Endothelial cell of umbilical vein (primary cell): Measurements from ENCODE around the gene PDGFRB. TPM values are rescaled to one million over a fixed set of nuclear protein-coding genes. Genes with fewer than 3 reads are reported as not detected.

ENCODE experiments used
- BruUV-seq: library from RNA; stranded (reverse); fragments of 400-500 nt; replicated peaks from 2 replicates; lab custom pipeline; 2021; lab: Mats Ljungman, UMichigan
- CTCF ChIA-PET: fragments of 300-600, 350-600 bp; sonication (Branson Sonifier 250); formaldehyde crosslinking; loops from one replicate; lab custom pipeline; 2021; ENCODE audit warnings: antibody characterized with exemption, inconsistent platforms; lab: Charles Lee
- POLR2A ChIA-PET: fragments of 300-600, 350-600 bp; sonication (Branson Sonifier 250); formaldehyde crosslinking; loops from one replicate; lab custom pipeline; 2021; ENCODE audit warnings: antibody characterized with exemption, inconsistent platforms; lab: Charles Lee
- DNase-seq: peaks from one replicate; pipeline ENCODE4 v3.0.0-alpha.2; 2011; ENCODE audit warnings: low read depth, low spot score
- FAIRE-seq: peaks from 2 replicates; lab custom pipeline; 2011; peaks lifted over from hg19 to GRCh38; lab: Jason Lieb, UNC
- H2AFZ ChIP-seq: 2 replicates; pipeline ENCODE4 v1.6.0; 2012; ENCODE audit warnings: low read depth, low read length, control low read depth, inconsistent platforms
- H3K27ac ChIP-seq: 2 replicates; pipeline ENCODE4 v1.5.1; 2011; ENCODE audit warnings: low read depth, mild to moderate bottlenecking, control low read depth, low read length, moderate library complexity; ENCODE audit not compliant: insufficient read depth
- H3K27me3 ChIP-seq, 2 experiments: 2 replicates each; pipeline versions ENCODE4 v1.6.0 to v1.6.1; 2011; ENCODE audit warnings: low read length in 2 of 2, mixed read lengths in 1 of 2; ENCODE audit not compliant: control insufficient read depth in 2 of 2, insufficient read depth in 2 of 2
- H3K36me3 ChIP-seq, 2 experiments: 2 replicates in 1 of 2; 3 replicates in 1 of 2; pipeline ENCODE4 v1.5.1; 2011; ENCODE audit warnings: low read length in 2 of 2, mild to moderate bottlenecking in 1 of 2, moderate library complexity in 1 of 2; ENCODE audit not compliant: control insufficient read depth in 2 of 2, insufficient read depth in 2 of 2; ENCODE audit errors: extremely low read depth in 1 of 2
- H3K4me1 ChIP-seq: 3 replicates; pipeline ENCODE4 v1.5.1; 2011; ENCODE audit warnings: mild to moderate bottlenecking, low read length; ENCODE audit not compliant: control insufficient read depth, insufficient read depth; ENCODE audit errors: extremely low read depth
- H3K4me2 ChIP-seq: 2 replicates; pipeline ENCODE4 v1.6.1; 2011; ENCODE audit warnings: low read length, control low read depth, mixed read lengths; ENCODE audit not compliant: insufficient read depth
- H3K4me3 ChIP-seq, 3 experiments: fragments of 200-600 bp in 1 of 3; sonication (generic), shearing (Covaris generic) in 1 of 3; replicated peaks in 1 of 3; 2 replicates each; pipeline ENCODE4 v1.5.1; 2011 to 2016; ENCODE audit warnings: control low read depth in 3 of 3, low read length in 3 of 3, mild to moderate bottlenecking in 2 of 3, inconsistent platforms in 1 of 3, low read depth in 1 of 3, moderate library complexity in 1 of 3; ENCODE audit not compliant: insufficient read depth in 1 of 3
- H3K79me2 ChIP-seq: 2 replicates; pipeline ENCODE4 v1.6.0; 2012; ENCODE audit warnings: low read length, inconsistent platforms; ENCODE audit not compliant: control insufficient read depth, insufficient read depth
- H3K9ac ChIP-seq: replicated peaks from 2 replicates; pipeline ENCODE3; 2011; ENCODE audit warnings: low read length, control low read depth; ENCODE audit not compliant: insufficient read depth; ENCODE audit errors: extremely low read depth
- H3K9me1 ChIP-seq: replicated peaks from 3 replicates; pipeline ENCODE4 v1.6.0; 2011; ENCODE audit warnings: mild to moderate bottlenecking, low read length; ENCODE audit not compliant: control insufficient read depth, insufficient read depth; ENCODE audit errors: extremely low read depth
- H3K9me3 ChIP-seq: replicated peaks from 2 replicates; pipeline ENCODE4 v1.5.1; 2012; ENCODE audit warnings: low read length, inconsistent platforms; ENCODE audit not compliant: control insufficient read depth, insufficient read depth
- H4K20me1 ChIP-seq: replicated peaks from 2 replicates; pipeline ENCODE3; 2011; ENCODE audit warnings: mild to moderate bottlenecking, low read length; ENCODE audit not compliant: control insufficient read depth, insufficient read depth; ENCODE audit errors: extremely low read depth
- CTCF ChIP-seq, 2 donors: IDR thresholded peaks; 1 replicate in 1 of 2; 2 replicates in 1 of 2; pipeline ENCODE4 v1.5.1; 2011; ENCODE audit warnings: low read length in 2 of 2, mild to moderate bottlenecking in 2 of 2, moderate library complexity in 2 of 2, control low read depth in 1 of 2, inconsistent platforms in 1 of 2, low read depth in 1 of 2; ENCODE audit not compliant: insufficient read depth in 1 of 2; ENCODE audit errors: extremely low read depth in 1 of 2
- EZH2 ChIP-seq: IDR thresholded peaks from 2 replicates; pipeline ENCODE4 v1.6.1; 2012; ENCODE audit warnings: borderline replicate concordance, low read depth, mild to moderate bottlenecking, moderate library complexity, low read length, inconsistent platforms; ENCODE audit not compliant: severe bottlenecking
- FOS ChIP-seq: IDR thresholded peaks from 2 replicates; pipeline ENCODE4 v1.6.1; 2011; ENCODE audit warnings: mild to moderate bottlenecking, low read length, moderate library complexity, borderline replicate concordance; ENCODE audit not compliant: insufficient read depth
- GATA2 ChIP-seq: IDR thresholded peaks from 2 replicates; pipeline ENCODE4 v1.7.0; 2011; ENCODE audit warnings: low read depth, mild to moderate bottlenecking, moderate library complexity, mixed read lengths, low read length; ENCODE audit not compliant: insufficient read length, insufficient read depth
- JUN ChIP-seq: IDR thresholded peaks from 2 replicates; pipeline ENCODE4 v1.6.1; 2011; ENCODE audit warnings: borderline replicate concordance, low read depth; ENCODE audit not compliant: insufficient read length, insufficient read depth
- MYC ChIP-seq: IDR thresholded peaks from one replicate; pipeline ENCODE4 v1.6.1; 2011; ENCODE audit warnings: mild to moderate bottlenecking, low read depth, low read length
- POLR2A ChIP-seq: IDR thresholded peaks from 2 replicates; pipeline ENCODE4 v1.6.1; 2012; ENCODE audit warnings: low read depth, mild to moderate bottlenecking, control low read depth, low read length
- POLR2AphosphoS5 ChIP-seq: IDR thresholded peaks from 2 replicates; pipeline ENCODE4 v1.6.1; 2012; ENCODE audit warnings: low read depth, mild to moderate bottlenecking, control low read depth, low read length, moderate library complexity; ENCODE audit not compliant: insufficient read depth
- dilution Hi-C: fragments of 300-500 bp; cut with MboI; formaldehyde crosslinking; loops from one replicate; pipeline ENCODE4 v1.15.0; 2019; ENCODE audit warnings: low sequenced_read_pairs; ENCODE audit not compliant: extremely low pct_ligation_motif_present
- intact Hi-C: fragments of 100-400 bp; cut with micrococcal nuclease; formaldehyde crosslinking; loops from one replicate; pipeline ENCODE4 v1.10.0; 2022
- polyA plus RNA-seq, 4 experiments: library from polyadenylated mRNA; depleted of rRNA in 3 of 4; stranded (reverse) in 3 of 4; unstranded in 1 of 4; fragments of >200 nt; gene quantifications; 2 replicates each; pipeline versions ENCODE4 v1.2.1 to v1.2.3, GENCODE V29; 2011 to 2012; ENCODE audit warnings: missing spikeins in 1 of 4
- total RNA-seq: library from RNA; stranded (reverse); gene quantifications from 2 replicates; pipeline ENCODE4 v1.2.3, GENCODE V29; 2021
- TF ChIP-seq, protein P1 (sequence below): IDR thresholded peaks from 2 replicates; pipeline ENCODE4 v1.6.1; 2011; ENCODE audit not compliant: insufficient read depth, insufficient read length

The PDGFRB gene
- total and polyA plus RNA-seq, 2 donors (not counting 3 experiments of a cell fraction or from before 2014, with no cell fraction given): 1.4 to 1.7 TPM

DNA sequence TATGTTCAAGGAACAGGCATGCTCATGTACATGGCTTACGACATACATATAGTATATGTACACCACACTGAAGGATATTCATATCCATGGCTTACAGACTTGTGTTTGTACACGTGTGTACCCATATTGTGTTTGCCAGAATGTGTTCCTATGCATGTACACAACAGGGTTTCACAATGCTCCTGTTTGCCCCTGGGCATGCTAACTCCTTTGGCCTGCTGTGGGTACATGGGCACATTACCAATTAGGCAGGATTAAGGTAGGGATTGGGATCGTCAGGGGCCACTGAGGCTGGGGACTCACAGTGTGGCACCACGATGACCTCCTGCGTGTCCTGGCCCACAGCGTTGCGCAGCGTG is 26.2 kb downstream of the PDGFRB start:
- Histone ChIP-seq H2AFZ (peak overlapping the region; percentile 70), H3K4me1 (peaks cover 8% of the 10 kb centered on the region), H3K9me1 (no peaks in the 10 kb centered on the region), H3K4me3 (no peak overlapping the region), H4K20me1 (no peaks in the 10 kb centered on the region), H3K9me3 (no peaks in the 10 kb centered on the region), H3K79me2 (no peaks in the 10 kb centered on the region), H3K9ac (no peak overlapping the region), H3K36me3 (no peaks in the 10 kb centered on the region), H3K27ac (no peak overlapping the region), H3K27me3 (peaks cover 0 to under 1% of the 10 kb centered on the region in 2 experiments), H3K4me2 (no peak overlapping the region)
- BruUV-seq: no TSS peak
- CTCF ChIA-PET: interaction anchor here (0.7 to 4.4 kb wide), 7 partner anchors 26 to 307 kb away, joined by 3 to 36 read pairs (median 5); partner anchors contain the start of gene PDGFRB
- POLR2A ChIA-PET: no interaction called here
- TF ChIP-seq POLR2A (no peak), POLR2AphosphoS5 (no peak), CTCF (IDR thresholded peaks at IDR 0.05; ENCODE audit: extremely low read depth in 1 of 2, insufficient read depth in 1 of 2, low read depth in 1 of 2, low read length in 2 of 2) (no peak), EZH2 (no peak), GATA2 (no peak), JUN (no peak), FOS (no peak), MYC (no peak)
- TF ChIP-seq, protein P1, sequence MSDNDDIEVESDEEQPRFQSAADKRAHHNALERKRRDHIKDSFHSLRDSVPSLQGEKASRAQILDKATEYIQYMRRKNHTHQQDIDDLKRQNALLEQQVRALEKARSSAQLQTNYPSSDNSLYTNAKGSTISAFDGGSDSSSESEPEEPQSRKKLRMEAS: no peak
- no peak for FAIRE-seq
- intact Hi-C loops: no loop called here
- DNase-seq: no peak
- dilution Hi-C loops: no loop called here
